Neural progenitor cell (in vitro differentiated cells): ENCODE data around the gene MCRIP2.

Experiments used
- CTCF ChIP-seq: fragments of 200-600 bp; sonication (generic); IDR thresholded peaks from 2 replicates; pipeline ENCODE4 v1.5.1; 2017; ENCODE audit warnings: antibody characterized with exemption, mild to moderate bottlenecking
- EZH2 ChIP-seq: fragments of 200-600 bp; sonication (generic); IDR thresholded peaks from 2 replicates; pipeline ENCODE4 v1.6.1; 2017; ENCODE audit warnings: antibody characterized with exemption, mild to moderate bottlenecking, moderate library complexity
- EZH2phosphoT487 ChIP-seq: fragments of 200-600 bp; sonication (generic); IDR thresholded peaks from 2 replicates; pipeline ENCODE4 v1.6.1; 2017; ENCODE audit warnings: antibody characterized with exemption

- TF ChIP-seq CTCF (no peak), EZH2 (no peak), EZH2phosphoT487 (no peak)
These were observed 29.9 kb downstream of the MCRIP2 start for GRCh38 chr16:671353-672131.
